Endothelial cell (in vitro differentiated cells): ENCODE results near the gene CA11. TPM values are rescaled to one million over a fixed set of nuclear protein-coding genes. Genes with fewer than 3 reads are reported as not detected.

ENCODE experiments used
- DNase-seq: peaks from one replicate; pipeline ENCODE4 v3.0.0; 2021; ENCODE audit warnings: low spot score
- H3K27ac Mint-ChIP-seq: one replicate; pipeline ENCODE4 v1.8.0; 2021; ENCODE audit warnings: mixed read lengths, inconsistent platforms; ENCODE audit not compliant: unreplicated experiment
- H3K27me3 Mint-ChIP-seq: one replicate; pipeline ENCODE4 v1.8.0; 2021; ENCODE audit warnings: mild to moderate bottlenecking, moderate library complexity, mixed read lengths, inconsistent platforms; ENCODE audit not compliant: unreplicated experiment
- H3K36me3 Mint-ChIP-seq: one replicate; pipeline ENCODE4 v1.8.0; 2021; ENCODE audit warnings: mild to moderate bottlenecking, low read depth, mixed read lengths, inconsistent platforms; ENCODE audit not compliant: unreplicated experiment
- H3K4me1 Mint-ChIP-seq: one replicate; pipeline ENCODE4 v1.8.0; 2021; ENCODE audit warnings: mild to moderate bottlenecking, mixed read lengths, inconsistent platforms; ENCODE audit not compliant: unreplicated experiment
- H3K4me3 Mint-ChIP-seq: one replicate; pipeline ENCODE4 v1.8.0; 2021; ENCODE audit warnings: mild to moderate bottlenecking, mixed read lengths, inconsistent platforms; ENCODE audit not compliant: unreplicated experiment
- H3K9me3 Mint-ChIP-seq: one replicate; pipeline ENCODE4 v1.8.0; 2021; ENCODE audit warnings: mixed read lengths, inconsistent platforms; ENCODE audit not compliant: unreplicated experiment
- total RNA-seq: library from RNA; stranded (reverse); fragmentation: NEBNext Ultra II Directional; extraction: Animal tissue kit (Norgen Biotek cat#: 25700); gene quantifications from one replicate; pipeline ENCODE4 v1.2.1, GENCODE V29; 2021; ENCODE audit not compliant: unreplicated experiment
- TF ChIP-seq, protein P1 (sequence below): fragments of 200-600 bp; sonication (generic); IDR thresholded peaks from one replicate; pipeline ENCODE4 v1.5.0; 2021; ENCODE audit warnings: antibody characterized with exemption; ENCODE audit not compliant: unreplicated experiment

CA11 gene
- total RNA-seq, 1 donor from 2014 or later: 11.9 TPM

DNA sequence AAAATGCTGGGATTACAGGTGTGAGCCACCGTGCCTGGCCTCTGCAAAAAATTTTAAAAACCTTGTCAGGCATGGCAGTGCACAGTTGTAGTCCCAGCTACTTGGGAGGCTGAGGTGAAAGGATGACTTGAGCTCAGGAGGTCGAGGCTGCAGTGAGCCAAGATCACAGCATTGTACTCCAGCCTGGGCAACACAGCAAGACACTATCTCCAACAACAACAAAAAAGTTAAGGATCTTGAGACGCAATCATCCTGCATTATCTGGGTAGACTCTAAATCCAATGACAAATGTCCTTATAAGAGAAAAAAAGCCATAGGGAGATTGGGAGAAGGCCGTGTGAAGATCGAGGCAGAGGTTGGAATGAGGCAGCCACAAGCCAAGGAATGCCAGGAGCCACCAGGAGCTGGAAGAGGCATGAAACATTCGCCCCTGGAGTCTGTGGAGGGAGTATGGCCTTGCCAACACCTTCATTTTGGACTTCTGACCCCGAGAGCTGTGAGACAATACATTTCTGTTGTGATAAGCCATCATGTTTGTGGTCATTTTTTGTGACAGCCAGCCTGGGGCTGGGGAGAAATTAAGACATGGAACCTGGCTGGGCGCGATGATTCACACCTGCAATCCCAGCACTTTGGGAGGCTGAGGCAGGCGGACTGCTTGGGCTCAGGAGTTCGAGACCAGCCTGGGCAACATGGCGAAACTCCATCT, 5.1 kb upstream of the CA11 start:
- no peak for DNase-seq
- no peak overlapping the region for H3K27ac Mint-ChIP-seq
- no peak overlapping the region for H3K4me3 Mint-ChIP-seq
- peaks cover 3% of the 10 kb centered on the region for H3K4me1 Mint-ChIP-seq
- no peaks in the 10 kb centered on the region for H3K36me3 Mint-ChIP-seq
- H3K27me3 Mint-ChIP-seq: peaks cover 2% of the 10 kb centered on the region
- TF ChIP-seq, protein P1, sequence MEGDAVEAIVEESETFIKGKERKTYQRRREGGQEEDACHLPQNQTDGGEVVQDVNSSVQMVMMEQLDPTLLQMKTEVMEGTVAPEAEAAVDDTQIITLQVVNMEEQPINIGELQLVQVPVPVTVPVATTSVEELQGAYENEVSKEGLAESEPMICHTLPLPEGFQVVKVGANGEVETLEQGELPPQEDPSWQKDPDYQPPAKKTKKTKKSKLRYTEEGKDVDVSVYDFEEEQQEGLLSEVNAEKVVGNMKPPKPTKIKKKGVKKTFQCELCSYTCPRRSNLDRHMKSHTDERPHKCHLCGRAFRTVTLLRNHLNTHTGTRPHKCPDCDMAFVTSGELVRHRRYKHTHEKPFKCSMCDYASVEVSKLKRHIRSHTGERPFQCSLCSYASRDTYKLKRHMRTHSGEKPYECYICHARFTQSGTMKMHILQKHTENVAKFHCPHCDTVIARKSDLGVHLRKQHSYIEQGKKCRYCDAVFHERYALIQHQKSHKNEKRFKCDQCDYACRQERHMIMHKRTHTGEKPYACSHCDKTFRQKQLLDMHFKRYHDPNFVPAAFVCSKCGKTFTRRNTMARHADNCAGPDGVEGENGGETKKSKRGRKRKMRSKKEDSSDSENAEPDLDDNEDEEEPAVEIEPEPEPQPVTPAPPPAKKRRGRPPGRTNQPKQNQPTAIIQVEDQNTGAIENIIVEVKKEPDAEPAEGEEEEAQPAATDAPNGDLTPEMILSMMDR: no peak
- H3K9me3 Mint-ChIP-seq: no peaks in the 10 kb centered on the region

DNA sequence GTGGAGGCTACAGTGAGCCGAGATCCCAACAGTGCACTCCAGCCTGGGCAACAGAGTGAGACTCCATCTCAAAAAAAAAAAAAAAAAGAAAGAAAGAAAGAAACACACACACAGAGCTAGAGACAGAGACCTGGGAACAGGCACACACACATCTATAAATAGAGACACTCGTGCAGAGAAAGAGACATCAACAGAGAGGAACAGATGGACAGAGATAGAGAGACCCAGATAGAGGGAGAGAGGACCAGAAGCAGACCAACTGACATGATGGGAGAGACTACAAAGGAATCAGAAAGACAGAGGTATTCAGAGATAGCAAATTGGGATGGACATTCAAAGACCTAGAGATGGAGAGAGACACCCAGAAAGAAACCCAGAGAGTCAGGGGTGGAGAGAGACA, 2.1 kb upstream of the CA11 start:
- H3K36me3 Mint-ChIP-seq: no peaks in the 10 kb centered on the region
- no peak overlapping the region for H3K27ac Mint-ChIP-seq
- peaks cover 5% of the 10 kb centered on the region for H3K27me3 Mint-ChIP-seq
- peaks cover 12% of the 10 kb centered on the region for H3K4me1 Mint-ChIP-seq
- TF ChIP-seq, protein P1: no peak
- H3K9me3 Mint-ChIP-seq: no peaks in the 10 kb centered on the region
- no peak overlapping the region for H3K4me3 Mint-ChIP-seq
- DNase-seq: no peak

DNA sequence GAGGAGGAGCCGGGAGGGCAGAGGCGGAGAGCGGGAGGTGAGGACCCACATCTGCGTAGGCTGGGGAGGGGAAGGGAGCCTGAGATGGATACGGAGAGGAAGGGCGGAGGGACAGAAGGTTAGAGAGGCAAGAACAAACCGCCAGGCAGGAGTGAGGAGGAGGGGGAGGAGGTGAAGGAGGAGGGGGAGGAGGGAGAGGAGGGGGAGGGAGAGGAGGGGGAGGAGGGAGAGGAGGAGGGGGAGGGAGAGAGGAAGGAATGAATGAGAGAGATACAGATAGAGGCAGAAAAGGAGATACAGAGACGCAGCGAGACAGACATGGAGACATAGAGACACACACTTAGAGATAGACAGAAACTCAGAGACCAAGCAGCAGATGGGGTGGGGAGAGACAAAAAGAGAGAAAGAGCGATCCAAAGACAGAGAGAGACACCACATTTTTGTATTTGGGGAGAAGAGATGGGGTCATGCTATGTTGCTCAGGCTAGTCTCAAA, 782 bp upstream of the CA11 start:
- TF ChIP-seq, protein P1: no peak
- Mint-ChIP-seq H3K27me3 (peaks cover 10% of the 10 kb centered on the region), H3K9me3 (no peaks in the 10 kb centered on the region), H3K4me3 (peak overlapping the region; percentile 53), H3K4me1 (peaks cover 15% of the 10 kb centered on the region), H3K36me3 (peaks cover 4% of the 10 kb centered on the region), H3K27ac (no peak overlapping the region)
- no peak for DNase-seq

DNA sequence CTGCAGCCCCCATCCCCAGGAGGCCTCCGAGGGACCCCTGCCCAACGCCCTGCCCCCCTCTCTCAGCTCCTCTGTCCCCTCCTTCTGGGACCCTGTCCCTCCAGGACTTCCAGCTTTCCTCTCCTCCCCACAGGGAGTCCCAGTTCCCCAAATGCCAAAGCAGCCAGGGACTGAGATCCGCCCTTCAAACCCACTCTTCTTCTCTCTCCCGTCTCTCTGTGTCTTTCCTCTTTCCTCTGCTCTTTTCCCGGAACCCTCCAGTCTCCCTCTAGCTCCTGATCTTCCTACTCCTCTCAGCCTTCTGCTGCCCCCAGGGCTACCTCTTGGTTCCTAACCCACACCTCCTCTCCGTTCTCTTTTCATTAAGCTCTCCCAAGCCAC, 377 bp downstream of the CA11 start:
- H3K36me3 Mint-ChIP-seq: peaks cover 4% of the 10 kb centered on the region
- peak overlapping the region; percentile 93 for H3K4me3 Mint-ChIP-seq
- TF ChIP-seq, protein P1: no peak
- H3K4me1 Mint-ChIP-seq: peaks cover 15% of the 10 kb centered on the region
- peak overlapping the region; percentile 66 for H3K27ac Mint-ChIP-seq
- H3K9me3 Mint-ChIP-seq: no peaks in the 10 kb centered on the region
- DNase-seq: peak; percentile 27
- H3K27me3 Mint-ChIP-seq: peaks cover 10% of the 10 kb centered on the region

DNA sequence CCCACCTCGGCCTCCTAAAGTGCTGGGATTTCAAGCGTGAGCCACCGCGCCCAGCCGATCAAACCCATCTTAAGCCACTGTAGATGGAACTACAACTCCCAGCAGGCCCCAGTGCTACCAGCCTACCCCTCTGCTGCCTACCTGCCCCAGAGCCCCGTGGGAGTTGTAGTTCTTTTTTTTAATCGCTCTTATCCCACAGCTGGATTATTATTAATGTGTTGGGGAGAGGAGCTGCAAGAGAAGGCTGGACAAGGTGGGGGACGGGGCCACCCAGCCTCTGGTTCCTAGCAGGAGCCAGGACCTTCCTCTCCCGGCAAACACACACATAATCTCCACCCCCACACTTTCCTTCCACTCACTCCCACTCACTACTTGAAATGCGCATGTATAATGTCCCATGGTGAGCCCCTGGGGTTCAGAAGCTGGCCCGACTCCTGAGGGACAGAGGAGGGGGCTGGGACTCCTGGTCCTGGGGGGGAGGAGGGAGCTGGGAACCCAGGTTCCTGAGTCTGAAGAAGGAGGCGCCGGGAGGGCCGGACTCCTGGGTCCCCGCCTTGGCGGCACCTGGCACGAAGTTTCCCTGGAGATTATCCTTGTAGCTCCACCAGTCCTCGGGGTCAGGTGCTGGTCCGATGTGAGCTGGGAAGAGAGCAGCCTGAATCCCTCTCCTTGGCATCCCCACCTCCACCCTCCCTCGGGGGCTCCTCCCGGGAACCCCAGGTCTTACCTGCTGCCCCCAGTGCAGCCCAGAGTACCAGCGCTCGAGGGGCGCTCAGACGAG, 958 bp downstream of the CA11 start:
- Mint-ChIP-seq H3K9me3 (no peaks in the 10 kb centered on the region), H3K4me3 (peak overlapping the region; percentile 88), H3K36me3 (peaks cover 4% of the 10 kb centered on the region), H3K27ac (no peak overlapping the region), H3K27me3 (peaks cover 10% of the 10 kb centered on the region), H3K4me1 (peaks cover 15% of the 10 kb centered on the region)
- TF ChIP-seq, protein P1: no peak
- DNase-seq: peak; percentile 69
